Endodermal cell (in vitro differentiated cells): ENCODE data around the gene FANCE. TPM values are rescaled to one million over a fixed set of nuclear protein-coding genes. Genes with fewer than 3 reads are reported as not detected.

Experiments used
- DNase-seq: peaks from one replicate; pipeline ENCODE4 v3.0.0-alpha.2; 2017
- H3K27ac ChIP-seq: 2 replicates; pipeline ENCODE4 v1.5.1; 2013; ENCODE audit warnings: mild to moderate bottlenecking, low read depth, low read length, moderate library complexity
- H3K27me3 ChIP-seq: 2 replicates; pipeline ENCODE4 v1.6.1; 2013; ENCODE audit warnings: mild to moderate bottlenecking, low read length, moderate library complexity; ENCODE audit not compliant: insufficient read depth, control insufficient read depth, poor library complexity, severe bottlenecking
- H3K36me3 ChIP-seq: 2 replicates; pipeline ENCODE4 v1.7.0; 2013; ENCODE audit warnings: mild to moderate bottlenecking, low read length, moderate library complexity; ENCODE audit not compliant: control insufficient read depth, insufficient read depth
- H3K4me1 ChIP-seq: one replicate; pipeline ENCODE4 v1.7.0; 2013; ENCODE audit warnings: low read length; ENCODE audit not compliant: control insufficient read depth, insufficient read depth
- H3K4me3 ChIP-seq: 2 replicates; pipeline ENCODE4 v1.5.1; 2013; ENCODE audit warnings: mild to moderate bottlenecking, low read length, moderate library complexity
- H3K9ac ChIP-seq: 2 replicates; pipeline ENCODE4 v1.6.1; 2013; ENCODE audit warnings: mild to moderate bottlenecking, low read length, moderate library complexity; ENCODE audit not compliant: poor library complexity, severe bottlenecking; ENCODE audit errors: extremely low read depth
- H3K9me3 ChIP-seq: 2 replicates; pipeline ENCODE4 v1.6.1; 2013; ENCODE audit warnings: mild to moderate bottlenecking, low read length, moderate library complexity; ENCODE audit not compliant: control insufficient read depth
- H3K27ac Mint-ChIP-seq: 2 replicates; pipeline ENCODE4 v1.8.0; 2020; ENCODE audit warnings: mixed read lengths
- H3K27me3 Mint-ChIP-seq: 2 replicates; pipeline ENCODE4 v1.8.0; 2021; ENCODE audit warnings: mild to moderate bottlenecking, mixed read lengths; ENCODE audit not compliant: insufficient read depth
- H3K36me3 Mint-ChIP-seq: 2 replicates; pipeline ENCODE4 v1.8.0; 2020; ENCODE audit warnings: low read depth, mixed read lengths
- H3K4me1 Mint-ChIP-seq: 2 replicates; pipeline ENCODE4 v1.8.0; 2020; ENCODE audit warnings: mixed read lengths
- H3K4me3 Mint-ChIP-seq: 2 replicates; pipeline ENCODE4 v1.8.0; 2020; ENCODE audit warnings: mild to moderate bottlenecking, moderate library complexity, mixed read lengths
- H3K9me3 Mint-ChIP-seq: 2 replicates; pipeline ENCODE4 v1.8.0; 2020; ENCODE audit warnings: mild to moderate bottlenecking, mixed read lengths
- CTCF ChIP-seq: fragments of 200-600 bp; sonication (generic); conservative IDR thresholded peaks from 2 replicates; pipeline ENCODE4 v1.5.0; 2021; ENCODE audit warnings: antibody characterized with exemption, mild to moderate bottlenecking
- WGBS, 2 experiments: methylation state at CpG; one replicate each; pipeline versions ENCODE4 v1.1.5 to v1.1.7; 2013; ENCODE audit warnings: missing lambda C conversion rate in 2 of 2, mixed read lengths in 1 of 2; ENCODE audit not compliant: insufficient coverage in 1 of 2, insufficient read length in 1 of 2; 5-methylcytosine and 5-hydroxymethylcytosine counted together
- total RNA-seq, 2 donors: library from RNA; stranded (reverse); fragmentation: NEBNext Ultra II Directional in 1 of 2; extraction: Animal tissue kit (Norgen Biotek cat#: 25700) in 1 of 2; gene quantifications; 2 replicates in 1 of 2; 3 replicates in 1 of 2; pipeline ENCODE4 v1.2.1, GENCODE V29; 2021

FANCE gene
- total RNA-seq, 2 donors from 2014 or later = 13.5 to 16.4 TPM

- Histone ChIP-seq H3K4me1 (peaks cover 18% of the 10 kb centered on the region), H3K27me3 (no peaks in the 10 kb centered on the region), H3K9me3 (no peaks in the 10 kb centered on the region), H3K9ac (peak within 1 kb of the TSS; percentile 59), H3K27ac (peak within 1 kb of the TSS; percentile 52), H3K36me3 (no peaks in the 10 kb centered on the region), H3K4me3 (peak within 1 kb of the TSS; percentile 81)
- peak within 1 kb of the TSS; percentile 73 for H3K4me3 Mint-ChIP-seq
- TF ChIP-seq CTCF = peak; percentile 46
- H3K27ac Mint-ChIP-seq = peak within 1 kb of the TSS; percentile 90
- 0% methylated on average over 18 to 85 of the region's 98 CpGs for WGBS, 2 experiments
- H3K27me3 Mint-ChIP-seq = peaks cover 16% of the 10 kb centered on the region
- no peaks in the 10 kb centered on the region for H3K9me3 Mint-ChIP-seq
- no peaks in the 10 kb centered on the region for H3K36me3 Mint-ChIP-seq
- peaks cover 43% of the 10 kb centered on the region for H3K4me1 Mint-ChIP-seq
- DNase-seq = peak; percentile 95
Observed at GRCh38 chr6:35496841-35497570, 44.9 kb downstream of the FANCE start, which contains the start of gene TEAD3. Gene TEAD3, minus strand, starts transcription at chr6:35497079.

- H3K9me3 ChIP-seq = no peaks in the 10 kb centered on the region
- peak overlapping the region; percentile 79 for H3K4me3 ChIP-seq
- H3K36me3 ChIP-seq = no peaks in the 10 kb centered on the region
- no peaks in the 10 kb centered on the region for H3K27me3 ChIP-seq
- no peak overlapping the region for H3K27ac Mint-ChIP-seq
- no peaks in the 10 kb centered on the region for H3K36me3 Mint-ChIP-seq
- H3K4me1 ChIP-seq = peaks cover 11% of the 10 kb centered on the region
- no peaks in the 10 kb centered on the region for H3K9me3 Mint-ChIP-seq
- 6 to 15% methylated on average over 17 to 77 of the region's 77 CpGs for WGBS, 2 experiments
- peak overlapping the region; percentile 59 for H3K9ac ChIP-seq
- peak overlapping the region; percentile 66 for H3K4me3 Mint-ChIP-seq
- H3K4me1 Mint-ChIP-seq = peaks cover 35% of the 10 kb centered on the region
- no peak for TF ChIP-seq CTCF
- peaks cover 16% of the 10 kb centered on the region for H3K27me3 Mint-ChIP-seq
- DNase-seq = peak; percentile 86
- peak overlapping the region; percentile 51 for H3K27ac ChIP-seq
Observed at GRCh38 chr6:35497571-35498421, 45.7 kb downstream of the FANCE start.

GRCh38 chr6:35498422-35499067 is 46.4 kb downstream of the FANCE start:
- Mint-ChIP-seq H3K4me1 (peaks cover 27% of the 10 kb centered on the region), H3K4me3 (peak overlapping the region; percentile 66)
- 35 to 45% methylated on average over 12 to 14 of the region's 14 CpGs for WGBS, 2 experiments

More at GRCh38 chr6:35498422-35499067, 46.4 kb downstream of the FANCE start:
- H3K27me3 ChIP-seq = no peaks in the 10 kb centered on the region
- H3K9me3 Mint-ChIP-seq = no peaks in the 10 kb centered on the region
- H3K4me1 ChIP-seq = peaks cover 8% of the 10 kb centered on the region
- H3K36me3 Mint-ChIP-seq = no peaks in the 10 kb centered on the region
- no peak overlapping the region for H3K27ac Mint-ChIP-seq
- peak; percentile 67 for DNase-seq
- H3K9ac ChIP-seq = no peak overlapping the region
- no peak for TF ChIP-seq CTCF
- H3K4me3 ChIP-seq = peak overlapping the region; percentile 79
- no peaks in the 10 kb centered on the region for H3K36me3 ChIP-seq
- no peak overlapping the region for H3K27ac ChIP-seq
- H3K27me3 Mint-ChIP-seq = peaks cover 16% of the 10 kb centered on the region
- no peaks in the 10 kb centered on the region for H3K9me3 ChIP-seq
